ENCODE data around the gene CDC42BPB. TPM values are rescaled to one million over a fixed set of nuclear protein-coding genes. Genes with fewer than 3 reads are reported as not detected.

CDC42BPB gene
- total and polyA plus RNA-seq, 12 donors: 41.1 to 108 (median 77.4) TPM

DNA sequence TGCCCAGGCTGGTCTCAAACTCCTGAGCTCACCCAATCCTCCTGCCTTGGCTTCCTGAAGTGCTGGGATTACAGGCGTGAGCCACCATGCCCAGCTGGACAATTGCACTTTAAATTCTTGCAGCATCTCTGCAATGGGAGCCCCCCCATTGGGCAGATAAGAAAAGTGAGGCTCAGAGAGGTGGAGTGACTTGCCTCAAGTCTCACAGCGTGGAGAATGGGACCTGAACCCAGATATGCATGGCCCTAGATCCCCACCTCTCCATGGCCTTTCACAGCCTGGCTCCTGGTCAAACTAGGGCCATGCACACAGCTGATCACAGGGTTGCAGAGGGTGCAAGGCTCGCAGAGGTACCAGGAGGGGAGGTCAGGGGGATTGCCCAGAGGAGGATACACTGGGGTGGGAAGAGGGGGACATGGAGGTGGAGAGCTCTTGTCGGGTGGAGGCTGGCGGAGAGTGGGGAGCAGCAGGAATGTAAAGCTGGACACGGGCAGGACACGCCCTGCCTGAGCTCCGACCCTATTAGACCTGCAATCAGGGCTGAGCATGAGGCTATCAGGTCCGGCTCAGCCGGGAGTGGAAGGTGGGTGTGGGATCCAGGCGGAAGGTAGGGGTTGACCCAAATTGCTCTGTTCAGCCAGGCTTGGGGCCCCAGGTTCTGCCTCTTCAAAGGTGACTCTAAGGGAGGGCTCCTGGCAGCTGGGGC, 44.1 kb upstream of the CDC42BPB start:
- Histone ChIP-seq H3K27me3 (peaks cover 17% of the 10 kb centered on the region), H3K27ac (no peak overlapping the region), H3K36me3 (replicated peaks in 1 of 2) (no peaks in the 10 kb centered on the region), H3K4me1 (replicated peaks in 1 of 2) (peaks cover 8 to 16% of the 10 kb centered on the region in 2 donors), H3K4me3 (no peak overlapping the region), H3K9me3 (replicated peaks in 1 of 3) (no peaks in the 10 kb centered on the region)
- WGBS, 4 donors: 89 to 96% (median 93%) methylated on average over 10 to 11 of the region's 11 CpGs
- intact Hi-C loops (cut with DNase I): loop anchor here in 1 of 2 donors (5.0 kb wide), 1 partner anchor 86 kb away; no protein-coding TSS in a partner anchor
- DNase-seq: no peak
- TF ChIP-seq, protein P1, sequence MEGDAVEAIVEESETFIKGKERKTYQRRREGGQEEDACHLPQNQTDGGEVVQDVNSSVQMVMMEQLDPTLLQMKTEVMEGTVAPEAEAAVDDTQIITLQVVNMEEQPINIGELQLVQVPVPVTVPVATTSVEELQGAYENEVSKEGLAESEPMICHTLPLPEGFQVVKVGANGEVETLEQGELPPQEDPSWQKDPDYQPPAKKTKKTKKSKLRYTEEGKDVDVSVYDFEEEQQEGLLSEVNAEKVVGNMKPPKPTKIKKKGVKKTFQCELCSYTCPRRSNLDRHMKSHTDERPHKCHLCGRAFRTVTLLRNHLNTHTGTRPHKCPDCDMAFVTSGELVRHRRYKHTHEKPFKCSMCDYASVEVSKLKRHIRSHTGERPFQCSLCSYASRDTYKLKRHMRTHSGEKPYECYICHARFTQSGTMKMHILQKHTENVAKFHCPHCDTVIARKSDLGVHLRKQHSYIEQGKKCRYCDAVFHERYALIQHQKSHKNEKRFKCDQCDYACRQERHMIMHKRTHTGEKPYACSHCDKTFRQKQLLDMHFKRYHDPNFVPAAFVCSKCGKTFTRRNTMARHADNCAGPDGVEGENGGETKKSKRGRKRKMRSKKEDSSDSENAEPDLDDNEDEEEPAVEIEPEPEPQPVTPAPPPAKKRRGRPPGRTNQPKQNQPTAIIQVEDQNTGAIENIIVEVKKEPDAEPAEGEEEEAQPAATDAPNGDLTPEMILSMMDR (IDR thresholded peaks at IDR 0.05): no peak
- no peak for TF ChIP-seq POLR2A (IDR thresholded peaks at IDR 0.05)

DNA sequence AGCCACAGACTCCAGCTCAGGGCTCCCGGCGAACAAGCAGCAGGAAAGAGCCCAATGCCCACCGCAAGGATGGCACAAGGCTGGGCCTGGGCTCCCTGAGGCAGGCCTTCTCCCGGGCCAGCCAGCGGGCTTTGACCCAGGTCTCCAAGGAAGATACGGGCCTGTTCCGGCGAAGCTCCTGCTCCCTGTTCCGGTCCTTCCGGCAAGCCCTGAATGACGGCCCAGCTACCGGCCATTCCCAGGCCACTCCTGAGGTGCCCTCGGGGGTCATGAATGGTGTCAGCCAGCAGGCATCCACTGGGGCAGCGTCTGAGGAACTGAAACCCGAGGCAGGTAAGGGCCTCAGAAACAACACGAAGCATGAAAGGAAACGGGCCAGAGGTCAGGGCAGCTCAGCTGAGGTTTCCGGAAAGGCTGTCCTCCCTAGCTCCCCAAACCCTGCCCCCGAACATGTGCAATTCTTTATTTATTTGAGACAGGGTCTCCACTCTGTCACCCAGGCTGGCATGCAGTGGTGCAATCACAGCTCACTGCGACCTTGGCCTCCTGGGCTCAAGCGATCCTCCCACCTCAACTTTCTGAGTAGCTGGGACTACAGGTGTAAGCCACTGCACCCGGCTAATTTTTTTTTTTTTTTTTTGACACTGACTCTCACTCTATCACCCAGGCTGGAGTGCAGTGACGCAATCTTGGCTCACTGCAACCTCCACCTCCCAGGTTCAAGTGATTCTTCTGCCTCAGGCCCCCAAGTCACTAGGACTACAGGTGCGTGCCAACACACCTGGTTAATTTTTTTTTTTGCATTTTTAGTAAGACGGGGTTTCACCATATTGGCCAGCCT, 43.2 kb upstream of the CDC42BPB start:
- no peak for TF ChIP-seq POLR2A (IDR thresholded peaks at IDR 0.05)
- TF ChIP-seq, protein P1 (IDR thresholded peaks at IDR 0.05): no peak
- DNase-seq: no peak
- H3K27me3 ChIP-seq: peaks cover 17% of the 10 kb centered on the region
- H3K27ac ChIP-seq: no peak overlapping the region
- H3K9me3 ChIP-seq (replicated peaks in 1 of 3): no peaks in the 10 kb centered on the region
- intact Hi-C loops (cut with DNase I): loop anchor here in 1 of 2 donors (5.0 kb wide), 1 partner anchor 87 kb away; no protein-coding TSS in a partner anchor
- WGBS, 4 donors: 86 to 90% (median 88%) methylated on average over 11 to 25 of the region's 25 CpGs
- no peaks in the 10 kb centered on the region for H3K36me3 ChIP-seq (replicated peaks in 1 of 2)
- no peak overlapping the region for H3K4me3 ChIP-seq
- peaks cover 8 to 16% of the 10 kb centered on the region in 2 donors for H3K4me1 ChIP-seq (replicated peaks in 1 of 2)

DNA sequence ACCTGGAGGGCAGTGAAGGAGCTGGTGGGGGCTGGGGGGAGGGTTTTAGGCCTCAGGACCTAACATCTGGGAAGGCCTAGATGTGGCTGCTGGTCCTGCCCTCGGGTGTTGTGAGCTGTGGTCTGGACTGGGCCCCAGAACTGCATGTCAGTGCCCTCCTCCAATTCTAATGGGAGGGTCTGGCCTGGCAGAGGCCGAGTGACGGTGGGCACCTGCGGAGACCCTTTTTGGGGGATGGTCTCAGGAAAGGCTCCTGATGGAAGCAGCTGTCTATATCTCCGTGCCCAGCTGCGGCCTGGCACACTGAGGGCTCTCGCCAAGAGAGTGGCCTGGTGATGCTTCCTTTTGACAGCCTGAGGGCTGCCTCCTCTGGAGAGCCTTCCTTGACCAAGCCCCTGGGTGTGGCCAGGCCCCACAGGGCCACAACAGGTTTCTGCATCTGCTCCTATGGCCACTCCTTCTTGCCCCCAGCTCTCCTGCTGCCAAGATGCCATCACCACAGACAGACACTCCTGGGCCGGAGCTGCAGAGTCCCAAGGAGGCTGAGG, 42.5 kb upstream of the CDC42BPB start:
- intact Hi-C loops (cut with DNase I): loop anchor here in 1 of 2 donors (5.0 kb wide), 1 partner anchor 87 kb away; no protein-coding TSS in a partner anchor
- peaks cover 17% of the 10 kb centered on the region for H3K27me3 ChIP-seq
- H3K9me3 ChIP-seq (replicated peaks in 1 of 3): no peaks in the 10 kb centered on the region
- no peak for TF ChIP-seq POLR2A (IDR thresholded peaks at IDR 0.05)
- TF ChIP-seq, protein P1 (IDR thresholded peaks at IDR 0.05): no peak
- no peaks in the 10 kb centered on the region for H3K36me3 ChIP-seq (replicated peaks in 1 of 2)
- peaks cover 8 to 16% of the 10 kb centered on the region in 2 donors for H3K4me1 ChIP-seq (replicated peaks in 1 of 2)
- H3K4me3 ChIP-seq: no peak overlapping the region
- WGBS, 4 donors: 80 to 88% (median 85%) methylated on average over 1 to 8 of the region's 8 CpGs
- no peak overlapping the region for H3K27ac ChIP-seq
- no peak for DNase-seq
